Endothelial cell of umbilical vein (primary cell): ENCODE results near the gene ANGEL1. TPM values are rescaled to one million over a fixed set of nuclear protein-coding genes. Genes with fewer than 3 reads are reported as not detected.

ENCODE experiments used
- BruUV-seq: library from RNA; stranded (reverse); fragments of 400-500 nt; replicated peaks from 2 replicates; lab custom pipeline; 2021; lab: Mats Ljungman, UMichigan
- CTCF ChIA-PET: fragments of 300-600, 350-600 bp; sonication (Branson Sonifier 250); formaldehyde crosslinking; loops from one replicate; lab custom pipeline; 2021; ENCODE audit warnings: antibody characterized with exemption, inconsistent platforms; lab: Charles Lee
- POLR2A ChIA-PET: fragments of 300-600, 350-600 bp; sonication (Branson Sonifier 250); formaldehyde crosslinking; loops from one replicate; lab custom pipeline; 2021; ENCODE audit warnings: antibody characterized with exemption, inconsistent platforms; lab: Charles Lee
- DNase-seq: peaks from one replicate; pipeline ENCODE4 v3.0.0-alpha.2; 2011; ENCODE audit warnings: low read depth, low spot score
- FAIRE-seq: peaks from 2 replicates; lab custom pipeline; 2011; peaks lifted over from hg19 to GRCh38; lab: Jason Lieb, UNC
- H2AFZ ChIP-seq: 2 replicates; pipeline ENCODE4 v1.6.0; 2012; ENCODE audit warnings: low read depth, low read length, control low read depth, inconsistent platforms
- H3K27ac ChIP-seq: 2 replicates; pipeline ENCODE4 v1.5.1; 2011; ENCODE audit warnings: low read depth, mild to moderate bottlenecking, control low read depth, low read length, moderate library complexity; ENCODE audit not compliant: insufficient read depth
- H3K27me3 ChIP-seq, 2 experiments: 2 replicates each; pipeline versions ENCODE4 v1.6.0 to v1.6.1; 2011; ENCODE audit warnings: low read length in 2 of 2, mixed read lengths in 1 of 2; ENCODE audit not compliant: control insufficient read depth in 2 of 2, insufficient read depth in 2 of 2
- H3K36me3 ChIP-seq, 2 experiments: 2 replicates in 1 of 2; 3 replicates in 1 of 2; pipeline ENCODE4 v1.5.1; 2011; ENCODE audit warnings: low read length in 2 of 2, mild to moderate bottlenecking in 1 of 2, moderate library complexity in 1 of 2; ENCODE audit not compliant: control insufficient read depth in 2 of 2, insufficient read depth in 2 of 2; ENCODE audit errors: extremely low read depth in 1 of 2
- H3K4me1 ChIP-seq: 3 replicates; pipeline ENCODE4 v1.5.1; 2011; ENCODE audit warnings: mild to moderate bottlenecking, low read length; ENCODE audit not compliant: control insufficient read depth, insufficient read depth; ENCODE audit errors: extremely low read depth
- H3K4me2 ChIP-seq: 2 replicates; pipeline ENCODE4 v1.6.1; 2011; ENCODE audit warnings: low read length, control low read depth, mixed read lengths; ENCODE audit not compliant: insufficient read depth
- H3K4me3 ChIP-seq, 3 experiments: fragments of 200-600 bp in 1 of 3; sonication (generic), shearing (Covaris generic) in 1 of 3; replicated peaks in 1 of 3; 2 replicates each; pipeline ENCODE4 v1.5.1; 2011 to 2016; ENCODE audit warnings: control low read depth in 3 of 3, low read length in 3 of 3, mild to moderate bottlenecking in 2 of 3, inconsistent platforms in 1 of 3, low read depth in 1 of 3, moderate library complexity in 1 of 3; ENCODE audit not compliant: insufficient read depth in 1 of 3
- H3K79me2 ChIP-seq: 2 replicates; pipeline ENCODE4 v1.6.0; 2012; ENCODE audit warnings: low read length, inconsistent platforms; ENCODE audit not compliant: control insufficient read depth, insufficient read depth
- H3K9ac ChIP-seq: replicated peaks from 2 replicates; pipeline ENCODE3; 2011; ENCODE audit warnings: low read length, control low read depth; ENCODE audit not compliant: insufficient read depth; ENCODE audit errors: extremely low read depth
- H3K9me1 ChIP-seq: replicated peaks from 3 replicates; pipeline ENCODE4 v1.6.0; 2011; ENCODE audit warnings: mild to moderate bottlenecking, low read length; ENCODE audit not compliant: control insufficient read depth, insufficient read depth; ENCODE audit errors: extremely low read depth
- H3K9me3 ChIP-seq: replicated peaks from 2 replicates; pipeline ENCODE4 v1.5.1; 2012; ENCODE audit warnings: low read length, inconsistent platforms; ENCODE audit not compliant: control insufficient read depth, insufficient read depth
- H4K20me1 ChIP-seq: replicated peaks from 2 replicates; pipeline ENCODE3; 2011; ENCODE audit warnings: mild to moderate bottlenecking, low read length; ENCODE audit not compliant: control insufficient read depth, insufficient read depth; ENCODE audit errors: extremely low read depth
- EZH2 ChIP-seq: IDR thresholded peaks from 2 replicates; pipeline ENCODE4 v1.6.1; 2012; ENCODE audit warnings: borderline replicate concordance, low read depth, mild to moderate bottlenecking, moderate library complexity, low read length, inconsistent platforms; ENCODE audit not compliant: severe bottlenecking
- FOS ChIP-seq: IDR thresholded peaks from 2 replicates; pipeline ENCODE4 v1.6.1; 2011; ENCODE audit warnings: mild to moderate bottlenecking, low read length, moderate library complexity, borderline replicate concordance; ENCODE audit not compliant: insufficient read depth
- GATA2 ChIP-seq: IDR thresholded peaks from 2 replicates; pipeline ENCODE4 v1.7.0; 2011; ENCODE audit warnings: low read depth, mild to moderate bottlenecking, moderate library complexity, mixed read lengths, low read length; ENCODE audit not compliant: insufficient read length, insufficient read depth
- JUN ChIP-seq: IDR thresholded peaks from 2 replicates; pipeline ENCODE4 v1.6.1; 2011; ENCODE audit warnings: borderline replicate concordance, low read depth; ENCODE audit not compliant: insufficient read length, insufficient read depth
- MYC ChIP-seq: IDR thresholded peaks from one replicate; pipeline ENCODE4 v1.6.1; 2011; ENCODE audit warnings: mild to moderate bottlenecking, low read depth, low read length
- POLR2A ChIP-seq: IDR thresholded peaks from 2 replicates; pipeline ENCODE4 v1.6.1; 2012; ENCODE audit warnings: low read depth, mild to moderate bottlenecking, control low read depth, low read length
- POLR2AphosphoS5 ChIP-seq: IDR thresholded peaks from 2 replicates; pipeline ENCODE4 v1.6.1; 2012; ENCODE audit warnings: low read depth, mild to moderate bottlenecking, control low read depth, low read length, moderate library complexity; ENCODE audit not compliant: insufficient read depth
- dilution Hi-C: fragments of 300-500 bp; cut with MboI; formaldehyde crosslinking; loops from one replicate; pipeline ENCODE4 v1.15.0; 2019; ENCODE audit warnings: low sequenced_read_pairs; ENCODE audit not compliant: extremely low pct_ligation_motif_present
- intact Hi-C: fragments of 100-400 bp; cut with micrococcal nuclease; formaldehyde crosslinking; loops from one replicate; pipeline ENCODE4 v1.10.0; 2022
- polyA plus RNA-seq, 4 experiments: library from polyadenylated mRNA; depleted of rRNA in 3 of 4; stranded (reverse) in 3 of 4; unstranded in 1 of 4; fragments of >200 nt; gene quantifications; 2 replicates each; pipeline versions ENCODE4 v1.2.1 to v1.2.3, GENCODE V29; 2011 to 2012; ENCODE audit warnings: missing spikeins in 1 of 4
- total RNA-seq: library from RNA; stranded (reverse); gene quantifications from 2 replicates; pipeline ENCODE4 v1.2.3, GENCODE V29; 2021
- TF ChIP-seq, protein P1 (sequence below): IDR thresholded peaks from 2 replicates; pipeline ENCODE4 v1.6.1; 2011; ENCODE audit not compliant: insufficient read depth, insufficient read length
- TF ChIP-seq, protein P2 (sequence below), 2 donors: IDR thresholded peaks; 1 replicate in 1 of 2; 2 replicates in 1 of 2; pipeline ENCODE4 v1.5.1; 2011; ENCODE audit warnings: low read length in 2 of 2, mild to moderate bottlenecking in 2 of 2, moderate library complexity in 2 of 2, control low read depth in 1 of 2, inconsistent platforms in 1 of 2, low read depth in 1 of 2; ENCODE audit not compliant: insufficient read depth in 1 of 2; ENCODE audit errors: extremely low read depth in 1 of 2

The ANGEL1 gene
- total and polyA plus RNA-seq, 2 donors (not counting 3 experiments of a cell fraction or from before 2014, with no cell fraction given) = 14.8 to 22.0 TPM

DNA sequence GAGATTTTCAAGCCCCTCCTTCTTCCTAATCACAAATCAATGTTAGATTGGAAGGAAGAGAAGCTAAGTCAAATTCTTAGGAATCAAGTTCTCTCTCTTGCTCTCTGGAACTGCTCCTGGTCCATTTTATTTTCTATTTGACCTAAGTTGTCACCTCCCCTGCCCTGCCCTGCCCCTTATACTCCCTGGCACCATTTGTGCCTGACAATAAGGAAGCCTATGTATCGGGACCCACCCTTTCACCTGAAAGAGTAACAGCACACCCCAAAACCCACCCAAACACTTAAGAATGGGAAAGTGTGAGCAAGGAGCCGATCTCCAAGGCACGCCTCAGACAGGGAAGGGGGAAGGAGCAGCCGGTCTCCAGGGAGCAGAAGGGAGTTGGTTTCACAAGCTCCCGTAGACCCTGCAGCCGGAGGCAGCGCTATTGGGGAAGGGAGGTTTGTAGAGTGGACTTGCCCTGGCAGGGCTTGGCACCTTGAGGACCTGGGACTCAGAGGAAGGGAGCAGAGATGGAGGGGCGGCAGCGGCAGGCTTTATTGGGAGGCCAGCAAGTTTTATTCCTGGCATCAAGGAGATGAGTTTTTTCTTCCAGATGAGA lies 15.1 kb upstream of the ANGEL1 start:
- no peaks in the 10 kb centered on the region for H4K20me1 ChIP-seq
- intact Hi-C loops = no loop called here
- dilution Hi-C loops = no loop called here
- ChIA-PET POLR2A (no interaction called here), CTCF (interaction anchor here (1.4 kb wide), 1 partner anchor 43 kb away, joined by 3 read pairs; no protein-coding TSS in a partner anchor)
- no peaks in the 10 kb centered on the region for H3K4me1 ChIP-seq
- no peak overlapping the region for H3K4me3 ChIP-seq
- TF ChIP-seq, protein P1, sequence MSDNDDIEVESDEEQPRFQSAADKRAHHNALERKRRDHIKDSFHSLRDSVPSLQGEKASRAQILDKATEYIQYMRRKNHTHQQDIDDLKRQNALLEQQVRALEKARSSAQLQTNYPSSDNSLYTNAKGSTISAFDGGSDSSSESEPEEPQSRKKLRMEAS = no peak
- no peak for TF ChIP-seq POLR2AphosphoS5
- TF ChIP-seq, protein P2, sequence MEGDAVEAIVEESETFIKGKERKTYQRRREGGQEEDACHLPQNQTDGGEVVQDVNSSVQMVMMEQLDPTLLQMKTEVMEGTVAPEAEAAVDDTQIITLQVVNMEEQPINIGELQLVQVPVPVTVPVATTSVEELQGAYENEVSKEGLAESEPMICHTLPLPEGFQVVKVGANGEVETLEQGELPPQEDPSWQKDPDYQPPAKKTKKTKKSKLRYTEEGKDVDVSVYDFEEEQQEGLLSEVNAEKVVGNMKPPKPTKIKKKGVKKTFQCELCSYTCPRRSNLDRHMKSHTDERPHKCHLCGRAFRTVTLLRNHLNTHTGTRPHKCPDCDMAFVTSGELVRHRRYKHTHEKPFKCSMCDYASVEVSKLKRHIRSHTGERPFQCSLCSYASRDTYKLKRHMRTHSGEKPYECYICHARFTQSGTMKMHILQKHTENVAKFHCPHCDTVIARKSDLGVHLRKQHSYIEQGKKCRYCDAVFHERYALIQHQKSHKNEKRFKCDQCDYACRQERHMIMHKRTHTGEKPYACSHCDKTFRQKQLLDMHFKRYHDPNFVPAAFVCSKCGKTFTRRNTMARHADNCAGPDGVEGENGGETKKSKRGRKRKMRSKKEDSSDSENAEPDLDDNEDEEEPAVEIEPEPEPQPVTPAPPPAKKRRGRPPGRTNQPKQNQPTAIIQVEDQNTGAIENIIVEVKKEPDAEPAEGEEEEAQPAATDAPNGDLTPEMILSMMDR (IDR thresholded peaks at IDR 0.05; ENCODE audit: extremely low read depth in 1 of 2, insufficient read depth in 1 of 2, low read depth in 1 of 2, low read length in 2 of 2) = no peak
- no peaks in the 10 kb centered on the region for H3K9me1 ChIP-seq
- BruUV-seq = no TSS peak
- no peak for DNase-seq
- no peak for FAIRE-seq
- H3K9me3 ChIP-seq = no peaks in the 10 kb centered on the region
- no peak overlapping the region for H3K4me2 ChIP-seq
- H3K36me3 ChIP-seq = no peaks in the 10 kb centered on the region
- H3K79me2 ChIP-seq = no peaks in the 10 kb centered on the region
- H3K9ac ChIP-seq = no peak overlapping the region
- no peak overlapping the region for H3K27ac ChIP-seq
- no peaks in the 10 kb centered on the region for H3K27me3 ChIP-seq
- H2AFZ ChIP-seq = no peak overlapping the region

DNA sequence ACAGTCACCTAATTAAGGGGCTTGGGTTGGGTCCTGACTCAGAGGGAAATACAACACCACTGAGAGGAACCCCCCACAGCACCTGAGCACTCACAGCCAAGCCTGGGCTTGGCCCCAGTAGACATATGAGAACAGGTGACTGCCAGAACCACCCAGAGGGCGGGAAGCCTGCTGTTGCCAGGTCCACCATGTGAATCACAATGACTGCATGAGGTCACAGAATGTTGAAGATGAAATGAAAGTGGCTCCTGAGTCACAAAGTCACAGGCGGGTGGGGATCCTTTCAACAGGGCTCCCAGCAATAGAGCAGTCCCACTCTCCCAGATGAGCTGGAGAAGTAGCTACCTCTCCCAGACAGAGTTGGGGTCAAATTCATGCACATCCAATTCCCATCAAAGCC lies 13.4 kb upstream of the ANGEL1 start, which contains the start of gene LRRC74A:
TSS of gene LRRC74A (plus strand) at position 287 of the 400 bp plus-strand sequence. CDS start 290 bp downstream, outside the sequence.
- no peak within 1 kb of the TSS for H2AFZ ChIP-seq
- CTCF ChIA-PET = no interaction called here
- dilution Hi-C loops = no loop called here

More for the DNA sequence above, 13.4 kb upstream of the ANGEL1 start, which contains the start of gene LRRC74A:
- Histone ChIP-seq H3K9me1 (no peaks in the 10 kb centered on the region), H3K27ac (no peak within 1 kb of the TSS), H3K4me2 (no peak within 1 kb of the TSS), H3K9ac (no peak within 1 kb of the TSS), H3K27me3 (no peaks in the 10 kb centered on the region), H3K4me1 (no peaks in the 10 kb centered on the region), H3K36me3 (no peaks in the 10 kb centered on the region), H3K4me3 (no peak within 1 kb of the TSS), H3K9me3 (no peaks in the 10 kb centered on the region), H3K79me2 (no peaks in the 10 kb centered on the region), H4K20me1 (no peaks in the 10 kb centered on the region)
- POLR2A ChIA-PET = no interaction called here
- intact Hi-C loops = no loop called here
- no TSS peak for BruUV-seq
- no peak for TF ChIP-seq POLR2A
- no peak for TF ChIP-seq GATA2
- TF ChIP-seq MYC = no peak
- no peak for TF ChIP-seq JUN
- TF ChIP-seq EZH2 = no peak
- TF ChIP-seq, protein P2 (IDR thresholded peaks at IDR 0.05; ENCODE audit: extremely low read depth in 1 of 2, insufficient read depth in 1 of 2, low read depth in 1 of 2, low read length in 2 of 2) = no peak
- no peak for TF ChIP-seq POLR2AphosphoS5
- TF ChIP-seq, protein P1 = no peak
- no peak for TF ChIP-seq FOS
- FAIRE-seq (no peak), DNase-seq (no peak)
